Neural progenitor cell (in vitro differentiated cells): ENCODE measurements around the gene DEPDC4. TPM values are rescaled to one million over a fixed set of nuclear protein-coding genes. Genes with fewer than 3 reads are reported as not detected.

Experiments
- DNase-seq: peaks from one replicate; pipeline ENCODE4 v3.0.0-alpha.2; 2016; ENCODE audit warnings: low spot score
- H2AFZ ChIP-seq: fragments of 200-600 bp; sonication (generic); replicated peaks from 2 replicates; pipeline ENCODE4 v1.6.1; 2016; ENCODE audit warnings: antibody characterized with exemption
- H3F3A ChIP-seq: fragments of 200-600 bp; sonication (generic); 2 replicates; pipeline ENCODE4 v1.6.1; 2016; ENCODE audit warnings: antibody characterized with exemption, low read depth
- H3K27ac ChIP-seq: fragments of 200-600 bp; sonication (generic); 2 replicates; pipeline ENCODE4 v1.5.1; 2016; ENCODE audit warnings: mild to moderate bottlenecking
- H3K27me3 ChIP-seq: fragments of 200-600 bp; sonication (generic); 2 replicates; pipeline ENCODE4 v1.6.1; 2016; ENCODE audit warnings: mild to moderate bottlenecking, moderate library complexity
- H3K36me3 ChIP-seq: fragments of 200-600 bp; sonication (generic); 2 replicates; pipeline ENCODE4 v1.5.1; 2016
- H3K4me1 ChIP-seq: fragments of 200-600 bp; sonication (generic); 2 replicates; pipeline ENCODE4 v1.6.1; 2016; ENCODE audit warnings: mixed run types
- H3K4me2 ChIP-seq: fragments of 200-600 bp; sonication (generic); 2 replicates; pipeline ENCODE4 v1.6.1; 2016
- H3K4me3 ChIP-seq: fragments of 200-600 bp; sonication (generic); 2 replicates; pipeline ENCODE4 v1.5.1; 2016
- H3K79me2 ChIP-seq: fragments of 200-600 bp; sonication (generic); 2 replicates; pipeline ENCODE4 v1.6.1; 2016; ENCODE audit warnings: low read depth
- H3K9ac ChIP-seq: fragments of 200-600 bp; sonication (generic); 2 replicates; pipeline ENCODE4 v1.6.1; 2016
- H3K9me3 ChIP-seq: fragments of 200-600 bp; sonication (generic); 2 replicates; pipeline ENCODE4 v1.5.1; 2016; ENCODE audit warnings: low read depth
- H4K20me1 ChIP-seq: fragments of 200-600 bp; sonication (generic); 2 replicates; pipeline ENCODE4 v1.6.1; 2016; ENCODE audit warnings: low read depth
- H3K27ac Mint-ChIP-seq: 3 replicates; pipeline ENCODE4 v1.8.0; 2021; ENCODE audit warnings: mixed read lengths
- H3K27me3 Mint-ChIP-seq: 2 replicates; pipeline ENCODE4 v1.8.0; 2022; ENCODE audit warnings: low read depth, mild to moderate bottlenecking, inconsistent platforms, moderate library complexity, mixed read lengths; ENCODE audit not compliant: insufficient read depth
- H3K36me3 Mint-ChIP-seq: 3 replicates; pipeline ENCODE4 v1.8.0; 2021; ENCODE audit warnings: mixed read lengths
- H3K4me1 Mint-ChIP-seq: 3 replicates; pipeline ENCODE4 v1.8.0; 2021; ENCODE audit warnings: mixed read lengths
- H3K4me3 Mint-ChIP-seq: 3 replicates; pipeline ENCODE4 v1.8.0; 2021; ENCODE audit warnings: mild to moderate bottlenecking, moderate library complexity, mixed read lengths
- H3K9me3 Mint-ChIP-seq: 3 replicates; pipeline ENCODE4 v1.8.0; 2020; ENCODE audit warnings: mixed read lengths
- EZH2 ChIP-seq: fragments of 200-600 bp; sonication (generic); IDR thresholded peaks from 2 replicates; pipeline ENCODE4 v1.6.1; 2017; ENCODE audit warnings: antibody characterized with exemption, mild to moderate bottlenecking, moderate library complexity
- EZH2phosphoT487 ChIP-seq: fragments of 200-600 bp; sonication (generic); IDR thresholded peaks from 2 replicates; pipeline ENCODE4 v1.6.1; 2017; ENCODE audit warnings: antibody characterized with exemption
- total RNA-seq: library from RNA; depleted of rRNA; stranded (reverse); fragments of >200 nt; gene quantifications from 2 replicates; pipeline ENCODE4 v1.2.3, GENCODE V29; 2015; ENCODE audit warnings: low replicate concordance
- TF ChIP-seq, protein P1 (sequence below): fragments of 200-600 bp; sonication (generic); IDR thresholded peaks from 2 replicates; pipeline ENCODE4 v1.5.1; 2017; ENCODE audit warnings: antibody characterized with exemption, mild to moderate bottlenecking

Gene DEPDC4
- total RNA-seq, 1 donor from 2014 or later: 4.2 TPM

DNA sequence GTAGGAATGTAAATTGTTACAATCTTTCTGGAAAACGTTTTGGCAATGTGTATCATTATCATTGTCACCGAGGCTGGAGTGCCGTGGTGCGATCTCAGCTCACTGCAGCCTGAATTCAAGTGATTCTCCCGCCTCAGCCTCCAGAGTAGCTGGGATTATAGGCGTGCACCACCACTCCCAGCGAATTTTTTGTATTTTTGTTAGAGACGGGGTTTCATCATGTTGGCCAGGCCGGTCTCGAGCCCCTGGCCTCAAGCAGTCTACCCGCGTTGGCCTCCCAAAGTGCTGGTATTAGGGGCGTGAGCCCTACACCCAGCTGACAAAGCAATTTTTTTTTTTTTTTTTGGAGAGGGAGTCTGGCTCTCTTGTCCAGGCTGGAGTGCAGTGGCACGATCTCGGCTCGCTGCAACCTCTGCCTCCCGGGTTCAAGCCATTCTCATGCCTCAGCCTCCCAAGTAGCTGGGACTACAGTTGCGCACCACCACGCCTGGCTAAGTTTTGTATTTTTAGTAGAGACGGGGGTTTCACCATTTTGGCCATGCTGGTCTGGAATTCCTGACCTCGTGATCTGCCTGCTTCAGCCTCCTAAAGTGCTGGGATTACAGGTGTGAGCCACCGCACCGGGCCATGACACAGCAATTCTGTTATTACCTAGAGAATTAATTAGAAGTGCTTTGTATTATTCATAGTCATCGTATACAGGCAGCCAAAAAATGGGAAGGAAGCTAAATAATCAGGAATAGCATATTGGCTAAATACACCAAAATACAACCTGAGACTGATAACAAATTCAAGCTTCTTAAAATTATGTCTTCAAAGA lies 65.1 kb downstream of the DEPDC4 start:
- Mint-ChIP-seq H3K4me1 (peaks cover 11% of the 10 kb centered on the region), H3K27ac (no peak overlapping the region), H3K9me3 (no peaks in the 10 kb centered on the region), H3K36me3 (no peaks in the 10 kb centered on the region), H3K27me3 (peaks cover 7% of the 10 kb centered on the region), H3K4me3 (peak overlapping the region; percentile 100)
- Histone ChIP-seq H3K4me1 (peaks cover 7% of the 10 kb centered on the region), H3K27me3 (no peaks in the 10 kb centered on the region), H3K9ac (no peak overlapping the region), H3K27ac (no peak overlapping the region), H3K4me2 (peak overlapping the region; percentile 94), H3K79me2 (peaks cover 50% of the 10 kb centered on the region), H3K36me3 (peaks cover 6% of the 10 kb centered on the region), H4K20me1 (no peaks in the 10 kb centered on the region), H3K4me3 (peak overlapping the region; percentile 91), H3K9me3 (no peaks in the 10 kb centered on the region), H2AFZ (no peak overlapping the region), H3F3A (peaks cover 13% of the 10 kb centered on the region)
- TF ChIP-seq EZH2phosphoT487 (no peak), EZH2 (no peak)
- TF ChIP-seq, protein P1, sequence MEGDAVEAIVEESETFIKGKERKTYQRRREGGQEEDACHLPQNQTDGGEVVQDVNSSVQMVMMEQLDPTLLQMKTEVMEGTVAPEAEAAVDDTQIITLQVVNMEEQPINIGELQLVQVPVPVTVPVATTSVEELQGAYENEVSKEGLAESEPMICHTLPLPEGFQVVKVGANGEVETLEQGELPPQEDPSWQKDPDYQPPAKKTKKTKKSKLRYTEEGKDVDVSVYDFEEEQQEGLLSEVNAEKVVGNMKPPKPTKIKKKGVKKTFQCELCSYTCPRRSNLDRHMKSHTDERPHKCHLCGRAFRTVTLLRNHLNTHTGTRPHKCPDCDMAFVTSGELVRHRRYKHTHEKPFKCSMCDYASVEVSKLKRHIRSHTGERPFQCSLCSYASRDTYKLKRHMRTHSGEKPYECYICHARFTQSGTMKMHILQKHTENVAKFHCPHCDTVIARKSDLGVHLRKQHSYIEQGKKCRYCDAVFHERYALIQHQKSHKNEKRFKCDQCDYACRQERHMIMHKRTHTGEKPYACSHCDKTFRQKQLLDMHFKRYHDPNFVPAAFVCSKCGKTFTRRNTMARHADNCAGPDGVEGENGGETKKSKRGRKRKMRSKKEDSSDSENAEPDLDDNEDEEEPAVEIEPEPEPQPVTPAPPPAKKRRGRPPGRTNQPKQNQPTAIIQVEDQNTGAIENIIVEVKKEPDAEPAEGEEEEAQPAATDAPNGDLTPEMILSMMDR: no peak
- no peak for DNase-seq

- Histone ChIP-seq H3K27ac (no peak within 1 kb of the TSS), H3K4me2 (peak within 1 kb of the TSS; percentile 94), H3K9ac (peak within 1 kb of the TSS; percentile 73), H3K4me3 (peak within 1 kb of the TSS; percentile 91), H2AFZ (peak within 1 kb of the TSS; percentile 95), H3F3A (peaks cover 13% of the 10 kb centered on the region), H3K36me3 (peaks cover 3% of the 10 kb centered on the region), H3K79me2 (peaks cover 50% of the 10 kb centered on the region), H4K20me1 (no peaks in the 10 kb centered on the region), H3K27me3 (no peaks in the 10 kb centered on the region), H3K9me3 (no peaks in the 10 kb centered on the region), H3K4me1 (peaks cover 7% of the 10 kb centered on the region)
- H3K36me3 Mint-ChIP-seq: no peaks in the 10 kb centered on the region
- H3K9me3 Mint-ChIP-seq: no peaks in the 10 kb centered on the region
- TF ChIP-seq, protein P1: no peak
- TF ChIP-seq EZH2phosphoT487 (no peak), EZH2 (no peak)
- peak; percentile 97 for DNase-seq
- H3K27me3 Mint-ChIP-seq: peaks cover 7% of the 10 kb centered on the region
- peak within 1 kb of the TSS; percentile 100 for H3K4me3 Mint-ChIP-seq
- H3K27ac Mint-ChIP-seq: peak within 1 kb of the TSS; percentile 97
- peaks cover 11% of the 10 kb centered on the region for H3K4me1 Mint-ChIP-seq
Observed at GRCh38 chr12:100200463-100201181, 66.3 kb downstream of the DEPDC4 start, which contains the start of gene ACTR6. ACTR6 (plus strand) TSS chr12:100200815; CDS start chr12:100200852, 37 bp downstream.

- Histone ChIP-seq H3K4me2 (peak overlapping the region; percentile 94), H3K27ac (no peak overlapping the region), H2AFZ (peak overlapping the region; percentile 91), H3K79me2 (peaks cover 50% of the 10 kb centered on the region), H3F3A (peaks cover 13% of the 10 kb centered on the region), H3K9ac (peak overlapping the region; percentile 44), H4K20me1 (no peaks in the 10 kb centered on the region), H3K27me3 (no peaks in the 10 kb centered on the region), H3K36me3 (no peaks in the 10 kb centered on the region), H3K4me1 (peaks cover 7% of the 10 kb centered on the region), H3K9me3 (no peaks in the 10 kb centered on the region), H3K4me3 (peak overlapping the region; percentile 91)
- H3K9me3 Mint-ChIP-seq: no peaks in the 10 kb centered on the region
- peak; percentile 91 for DNase-seq
- no peaks in the 10 kb centered on the region for H3K36me3 Mint-ChIP-seq
- H3K4me1 Mint-ChIP-seq: peaks cover 11% of the 10 kb centered on the region
- H3K27ac Mint-ChIP-seq: peak overlapping the region; percentile 24
- TF ChIP-seq EZH2 (no peak), EZH2phosphoT487 (no peak)
- TF ChIP-seq, protein P1: no peak
- peaks cover 7% of the 10 kb centered on the region for H3K27me3 Mint-ChIP-seq
- H3K4me3 Mint-ChIP-seq: peak overlapping the region; percentile 100
Observed at GRCh38 chr12:100199347-100200149, 67.3 kb downstream of the DEPDC4 start.
